LHCN-M2 (cell line): ENCODE measurements around the gene SPHKAP. TPM values are rescaled to one million over a fixed set of nuclear protein-coding genes. Genes with fewer than 3 reads are reported as not detected.
"Not testable (repeated sequence)": the region's sequence is repeated elsewhere in the genome, so short reads cannot be mapped to it uniquely, and the experiment has no call there.

Source experiments
- DNase-seq: peaks from one replicate; pipeline ENCODE4 v3.0.0-alpha.2; 2012; ENCODE audit warnings: low read depth
- polyA plus RNA-seq: library from polyadenylated mRNA; unstranded; fragments of >200 nt; gene quantifications from one replicate; pipeline ENCODE4 v1.2.1, GENCODE V29; 2012; ENCODE audit warnings: missing spikeins
- total RNA-seq: library from RNA; depleted of rRNA; stranded (reverse); fragments of >200 nt; gene quantifications from 2 replicates; pipeline ENCODE4 v1.2.3, GENCODE V29; 2014; rRNA removed

The SPHKAP gene, protein sequence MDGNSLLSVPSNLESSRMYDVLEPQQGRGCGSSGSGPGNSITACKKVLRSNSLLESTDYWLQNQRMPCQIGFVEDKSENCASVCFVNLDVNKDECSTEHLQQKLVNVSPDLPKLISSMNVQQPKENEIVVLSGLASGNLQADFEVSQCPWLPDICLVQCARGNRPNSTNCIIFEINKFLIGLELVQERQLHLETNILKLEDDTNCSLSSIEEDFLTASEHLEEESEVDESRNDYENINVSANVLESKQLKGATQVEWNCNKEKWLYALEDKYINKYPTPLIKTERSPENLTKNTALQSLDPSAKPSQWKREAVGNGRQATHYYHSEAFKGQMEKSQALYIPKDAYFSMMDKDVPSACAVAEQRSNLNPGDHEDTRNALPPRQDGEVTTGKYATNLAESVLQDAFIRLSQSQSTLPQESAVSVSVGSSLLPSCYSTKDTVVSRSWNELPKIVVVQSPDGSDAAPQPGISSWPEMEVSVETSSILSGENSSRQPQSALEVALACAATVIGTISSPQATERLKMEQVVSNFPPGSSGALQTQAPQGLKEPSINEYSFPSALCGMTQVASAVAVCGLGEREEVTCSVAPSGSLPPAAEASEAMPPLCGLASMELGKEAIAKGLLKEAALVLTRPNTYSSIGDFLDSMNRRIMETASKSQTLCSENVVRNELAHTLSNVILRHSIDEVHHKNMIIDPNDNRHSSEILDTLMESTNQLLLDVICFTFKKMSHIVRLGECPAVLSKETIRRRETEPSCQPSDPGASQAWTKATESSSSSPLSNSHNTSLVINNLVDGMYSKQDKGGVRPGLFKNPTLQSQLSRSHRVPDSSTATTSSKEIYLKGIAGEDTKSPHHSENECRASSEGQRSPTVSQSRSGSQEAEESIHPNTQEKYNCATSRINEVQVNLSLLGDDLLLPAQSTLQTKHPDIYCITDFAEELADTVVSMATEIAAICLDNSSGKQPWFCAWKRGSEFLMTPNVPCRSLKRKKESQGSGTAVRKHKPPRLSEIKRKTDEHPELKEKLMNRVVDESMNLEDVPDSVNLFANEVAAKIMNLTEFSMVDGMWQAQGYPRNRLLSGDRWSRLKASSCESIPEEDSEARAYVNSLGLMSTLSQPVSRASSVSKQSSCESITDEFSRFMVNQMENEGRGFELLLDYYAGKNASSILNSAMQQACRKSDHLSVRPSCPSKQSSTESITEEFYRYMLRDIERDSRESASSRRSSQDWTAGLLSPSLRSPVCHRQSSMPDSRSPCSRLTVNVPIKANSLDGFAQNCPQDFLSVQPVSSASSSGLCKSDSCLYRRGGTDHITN (N-terminal part only)
- not detected in 2 replicates for total RNA-seq
- polyA plus RNA-seq, result not detected

DNA sequence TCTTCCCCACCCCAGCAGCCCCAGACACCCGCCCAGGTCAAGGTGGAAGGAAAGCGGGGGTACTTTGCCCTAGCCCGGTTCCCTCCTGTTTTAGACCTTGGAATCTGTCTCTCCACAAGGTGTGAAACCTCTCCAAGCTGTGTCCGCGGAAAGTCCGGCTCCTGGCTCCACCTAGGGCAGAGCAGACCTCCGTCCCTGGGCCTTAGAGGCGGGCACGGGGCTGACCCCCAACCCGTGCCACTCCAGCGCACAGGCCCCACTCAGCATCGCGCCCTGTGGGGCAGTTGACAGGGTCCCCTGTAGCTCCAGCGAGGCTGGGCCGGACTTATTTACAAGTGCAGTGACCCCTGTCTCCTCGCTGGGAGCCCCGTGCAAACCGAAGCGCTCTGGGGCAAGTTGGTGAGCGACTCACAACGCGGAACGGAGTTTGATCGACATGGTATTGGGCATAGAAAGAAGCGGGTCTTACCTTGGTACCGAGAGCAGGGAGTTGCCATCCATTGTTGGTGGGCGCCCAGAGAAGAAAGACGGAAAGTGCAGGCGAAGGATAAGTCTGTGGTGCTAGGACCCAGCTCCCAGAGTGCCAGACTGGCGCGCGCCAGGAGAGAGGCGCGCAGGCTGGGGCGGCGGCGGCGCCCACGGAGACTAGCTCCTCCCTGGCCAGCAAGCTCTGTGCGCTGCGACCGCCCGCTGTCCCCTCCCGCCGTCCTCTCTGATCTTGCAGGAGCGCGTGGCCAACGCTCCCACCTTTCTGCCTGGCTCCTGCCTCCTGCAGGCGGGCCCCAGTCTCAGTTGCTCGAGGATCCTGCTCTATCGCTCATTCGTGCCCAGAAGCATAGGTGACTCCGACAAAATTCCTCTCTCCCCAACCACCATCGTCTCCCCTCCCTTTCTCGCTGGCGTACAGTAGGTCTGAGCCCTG is at the start of gene SPHKAP:
Gene SPHKAP (minus strand): TSS at position 590 of the 922 bp plus-strand sequence. CDS start 89 bp downstream, at position 501.
- DNase-seq, result no peak

DNA sequence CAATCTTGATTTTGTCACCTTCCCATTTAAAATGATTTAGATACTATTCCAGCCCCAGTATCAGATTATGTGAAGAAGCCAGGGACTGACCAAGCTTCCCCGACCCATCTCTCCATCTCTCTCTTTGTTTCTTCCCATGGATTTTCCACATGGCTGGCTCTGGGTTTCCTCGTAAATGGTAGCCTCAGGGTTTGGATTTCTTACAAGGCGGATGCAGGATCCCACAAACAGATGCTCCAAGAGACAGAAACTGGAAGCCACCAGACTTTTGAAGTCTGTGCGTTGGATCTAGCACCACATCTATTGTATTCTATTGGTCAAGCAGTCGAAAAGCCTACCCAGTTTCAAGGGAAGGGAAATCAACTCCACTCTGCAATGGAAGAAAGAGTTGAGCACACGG is 46.0 kb upstream of the SPHKAP start:
- DNase-seq, result no peak

DNA sequence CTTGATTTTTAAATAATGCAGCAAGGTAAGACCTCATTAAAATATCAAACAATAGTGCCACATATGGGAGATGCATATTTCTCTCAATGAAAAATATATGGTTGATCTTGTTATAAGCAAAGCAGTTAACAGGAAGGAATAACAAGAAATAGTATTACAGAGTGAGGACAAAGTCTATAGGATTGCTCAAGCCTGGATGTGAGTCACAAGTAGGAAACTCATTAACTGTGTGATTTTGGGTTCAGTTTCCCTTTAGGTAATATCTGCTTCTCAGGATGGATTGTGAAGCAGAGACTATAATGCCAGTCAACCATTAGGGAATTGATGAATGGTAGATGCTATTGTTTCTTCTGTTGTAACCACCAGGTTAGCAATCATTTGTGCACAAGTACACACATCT is 42.9 kb upstream of the SPHKAP start:
- no peak for DNase-seq

DNA sequence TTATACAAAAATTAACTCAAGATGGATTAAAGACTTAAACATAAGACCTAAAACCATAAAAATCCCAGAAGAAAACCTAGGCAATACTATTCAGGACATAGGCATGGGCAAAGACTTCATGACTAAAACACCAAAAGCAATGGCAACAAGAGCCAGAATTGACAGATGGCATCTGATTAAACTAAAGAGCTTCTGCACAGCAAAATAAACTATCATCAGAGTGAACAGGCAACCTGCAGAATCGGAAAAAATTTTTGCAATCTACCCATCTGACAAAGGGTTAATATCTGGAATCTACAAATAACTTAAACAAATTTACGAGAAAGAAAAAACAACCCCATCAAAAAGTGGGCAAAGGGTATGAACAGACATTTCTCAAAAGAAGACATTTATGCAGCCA is 37.1 kb upstream of the SPHKAP start:
- DNase-seq, result not testable (repeated sequence)

DNA sequence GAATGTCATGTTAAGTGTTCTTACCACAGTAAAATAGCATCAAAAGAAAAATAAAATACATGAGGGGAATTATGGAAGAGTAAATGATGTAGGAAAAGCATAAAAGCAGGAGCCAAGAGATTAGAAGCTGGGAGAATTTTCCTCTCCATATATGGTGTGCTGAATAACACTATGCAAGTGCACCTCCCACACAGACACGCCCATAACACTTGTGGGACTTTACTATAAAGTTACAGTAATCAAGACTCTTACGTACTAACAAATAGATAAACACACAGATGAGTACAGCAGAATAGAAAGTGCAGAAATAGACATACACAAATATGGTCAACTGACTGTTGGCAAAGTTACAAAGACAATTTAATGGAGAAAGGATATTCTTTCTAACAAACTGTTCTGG is 16.0 kb upstream of the SPHKAP start:
- no peak for DNase-seq

DNA sequence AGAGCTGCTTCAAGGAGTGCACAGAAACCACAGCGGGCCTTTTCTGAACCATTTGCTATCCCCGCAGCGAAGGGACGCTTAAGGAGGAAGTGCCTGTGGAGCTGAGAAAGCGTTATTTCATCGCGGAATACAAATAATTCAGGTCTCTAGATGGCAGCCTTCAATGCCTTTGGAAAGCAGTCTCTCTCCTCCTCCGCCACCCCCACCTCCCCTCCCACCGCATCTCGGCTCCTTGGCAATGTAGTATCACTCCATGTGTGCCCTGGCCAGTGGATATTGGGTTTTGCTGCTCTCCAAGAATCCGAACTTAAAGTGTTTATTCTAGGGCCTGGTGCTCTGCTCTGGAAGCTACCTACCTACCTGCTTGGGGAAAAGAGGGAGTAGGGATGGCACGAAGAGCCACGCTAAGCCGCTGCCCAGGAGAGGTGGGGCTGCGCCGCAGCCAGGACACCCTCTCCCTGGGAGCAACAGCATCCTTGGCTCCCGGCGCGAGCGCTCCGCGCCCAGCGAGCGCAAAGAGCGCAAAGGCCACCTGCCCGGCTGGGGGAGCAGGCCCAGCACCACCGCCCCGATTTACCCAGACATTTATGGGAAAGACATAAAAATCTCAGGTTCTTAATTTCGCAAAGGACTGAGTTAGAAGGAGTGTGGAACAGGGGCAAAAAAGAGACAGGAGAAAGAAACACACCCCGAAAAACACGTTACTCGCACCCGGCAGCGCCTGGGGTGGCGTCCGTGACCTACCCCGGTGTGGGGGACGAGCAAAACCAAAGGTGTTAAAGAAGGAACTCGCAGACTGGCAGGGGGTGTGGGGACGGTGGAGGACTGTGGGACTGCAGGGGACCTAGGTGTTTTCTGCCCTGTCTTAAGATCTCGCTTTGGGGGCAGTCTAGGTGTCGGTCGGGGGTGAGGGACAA is 1.0 kb downstream of the SPHKAP start:
- no peak for DNase-seq

DNA sequence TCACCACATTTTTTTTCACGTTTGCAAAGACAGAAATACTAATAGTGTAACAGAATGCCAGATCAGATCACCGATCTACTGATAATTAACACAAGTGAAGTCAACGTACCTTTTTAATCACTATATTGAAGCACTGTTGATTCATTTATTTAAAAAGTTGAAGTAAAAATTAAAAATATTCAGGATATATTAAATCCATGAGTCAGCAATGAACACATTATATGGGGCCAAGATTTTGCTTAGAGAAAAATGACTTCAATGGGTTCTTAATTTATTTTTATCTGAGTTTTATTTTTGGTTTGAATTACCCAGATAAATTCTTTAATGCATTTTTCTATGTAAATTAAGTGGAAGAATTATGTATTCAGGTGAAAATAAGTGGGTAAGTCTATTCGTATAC is 14.2 kb downstream of the SPHKAP start:
- DNase-seq, result no peak

DNA sequence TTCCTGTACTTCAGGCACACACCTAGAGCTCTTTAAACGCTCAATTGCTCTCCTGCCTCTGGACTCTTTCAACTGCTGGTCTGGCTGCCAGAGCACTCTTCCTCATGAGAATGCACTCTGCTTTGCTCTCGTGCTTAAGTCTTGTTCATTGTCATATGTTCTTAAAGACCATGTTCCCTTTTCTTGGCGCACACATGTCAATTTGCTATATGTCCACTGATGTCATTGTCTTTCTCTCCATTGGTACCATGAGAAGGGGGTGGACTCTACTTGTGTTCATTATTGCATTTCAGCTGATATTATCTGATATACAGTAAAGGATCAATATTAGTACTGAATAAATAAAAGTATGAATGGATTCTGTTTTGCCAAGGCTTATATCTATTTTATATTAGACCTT is 16.8 kb downstream of the SPHKAP start:
- no peak for DNase-seq

DNA sequence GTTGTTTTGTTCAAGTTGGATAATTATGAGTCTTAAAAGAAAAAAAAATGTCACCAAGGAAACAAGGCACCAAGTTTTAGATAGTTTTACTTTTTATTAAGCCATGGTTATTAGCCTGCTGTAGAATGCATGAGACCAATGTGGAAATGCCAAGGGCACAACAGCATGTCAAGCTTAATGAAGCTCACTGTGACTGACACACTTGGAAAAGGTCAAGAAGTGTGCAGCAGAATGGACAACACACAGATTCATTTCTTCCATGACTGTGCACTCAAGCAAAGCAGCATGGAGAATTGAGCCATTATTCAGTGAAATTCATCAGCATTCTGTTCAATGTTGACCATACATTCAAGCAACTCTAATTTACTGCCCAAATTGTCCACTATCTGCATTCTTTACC is 23.6 kb downstream of the SPHKAP start:
- no peak for DNase-seq

DNA sequence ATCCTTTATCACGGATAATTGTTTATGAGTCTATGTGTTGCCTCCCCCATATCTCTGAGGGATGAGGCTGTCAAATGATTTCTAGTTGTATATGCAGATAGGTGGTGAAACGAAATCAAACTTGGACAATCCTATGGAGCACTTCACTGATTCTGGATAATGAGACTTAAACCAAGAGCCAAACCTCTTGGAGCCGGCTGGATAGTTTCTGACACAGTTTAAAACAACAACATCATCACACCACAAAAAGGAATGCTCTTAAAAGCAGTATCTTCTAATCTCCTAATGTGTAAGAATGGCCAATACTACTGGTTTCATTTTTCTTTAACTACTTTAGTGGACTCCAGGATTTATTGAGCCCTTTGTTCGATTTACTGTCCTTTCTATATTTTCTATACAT is 36.5 kb downstream of the SPHKAP start:
- DNase-seq, result no peak

DNA sequence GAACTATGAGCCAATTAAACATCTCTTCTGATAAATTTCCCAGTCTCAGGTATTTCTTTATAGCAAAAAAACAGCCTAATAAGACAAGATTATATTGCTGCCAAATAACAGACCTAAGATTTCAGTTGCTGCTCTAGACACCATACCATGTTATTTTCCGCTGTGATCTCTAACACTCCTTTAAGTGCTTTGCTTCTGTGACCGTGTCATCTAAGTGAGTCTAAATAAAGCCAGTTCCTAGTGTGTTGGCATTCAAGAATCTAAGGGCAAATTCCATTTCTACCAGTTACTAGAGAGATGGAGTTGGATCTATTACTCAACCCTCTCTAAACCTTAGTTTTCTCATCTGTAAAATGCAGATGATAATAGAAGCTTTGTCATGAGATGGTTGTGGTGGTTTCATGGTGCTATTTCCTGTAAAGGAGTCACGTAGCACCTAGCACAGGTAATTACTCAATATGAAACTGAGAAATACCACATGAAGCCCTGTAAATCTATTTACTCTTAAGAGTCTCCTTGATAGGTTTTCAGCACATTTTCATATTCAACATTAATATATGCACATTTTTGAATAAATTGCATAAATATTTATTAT is 40.5 kb downstream of the SPHKAP start:
- DNase-seq, result no peak

DNA sequence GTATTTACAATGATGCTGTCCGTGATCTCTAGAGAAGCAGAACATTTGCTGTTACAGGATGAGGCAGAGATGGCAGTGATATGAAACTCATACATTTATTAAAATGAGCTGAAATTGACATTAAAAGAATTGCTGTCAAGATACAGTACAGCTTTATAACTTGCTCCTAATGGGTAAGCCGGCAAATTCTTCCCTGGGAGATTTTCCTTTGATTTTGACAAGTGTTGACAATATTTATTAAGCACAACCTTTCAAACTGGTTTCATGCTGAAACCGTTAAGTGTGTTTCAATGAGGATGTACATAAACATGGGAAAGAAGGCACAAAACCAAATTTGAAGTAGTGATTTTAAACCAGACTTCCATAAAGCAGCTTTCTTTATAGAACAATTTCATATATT is 45.5 kb downstream of the SPHKAP start:
- no peak for DNase-seq

DNA sequence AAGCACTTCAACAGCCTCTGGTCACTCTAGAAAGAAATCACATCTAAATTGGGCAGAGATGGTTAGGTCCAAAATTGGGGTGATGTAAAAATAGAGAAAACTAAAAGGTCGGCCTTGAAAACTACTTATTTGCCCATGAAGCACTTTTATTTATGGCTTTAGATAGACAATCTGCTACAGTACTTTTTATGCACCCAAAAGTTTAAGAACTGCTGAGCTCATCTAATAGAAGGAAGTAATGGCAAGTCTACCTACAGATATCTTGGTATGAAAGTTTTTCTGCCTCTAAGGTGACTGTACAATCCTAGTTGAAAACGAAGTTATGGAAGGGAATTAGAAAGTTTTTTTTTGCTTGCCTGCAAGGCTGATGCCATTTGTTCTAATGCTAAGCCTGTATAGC is 46.2 kb downstream of the SPHKAP start:
- DNase-seq, result no peak

DNA sequence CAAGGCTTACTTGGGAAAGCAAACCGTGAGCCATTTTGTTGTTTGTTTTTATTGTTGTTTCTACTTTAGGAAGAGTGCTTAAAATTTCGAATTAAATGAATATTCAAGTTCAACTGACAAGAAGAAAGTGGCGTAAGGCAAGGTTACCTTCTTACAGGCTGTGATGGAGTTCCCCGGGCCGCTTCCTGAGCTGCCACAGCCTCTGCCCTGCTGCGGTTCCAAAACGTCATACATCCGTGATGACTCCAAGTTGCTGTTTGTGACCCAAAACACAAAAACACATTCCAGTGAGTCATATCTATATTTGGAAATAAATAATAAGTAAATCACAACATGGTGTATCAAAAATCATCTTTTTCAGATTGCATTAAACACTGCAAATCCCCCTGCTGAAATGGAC is 49.7 kb downstream of the SPHKAP start:
- peak; percentile 13 for DNase-seq

DNA sequence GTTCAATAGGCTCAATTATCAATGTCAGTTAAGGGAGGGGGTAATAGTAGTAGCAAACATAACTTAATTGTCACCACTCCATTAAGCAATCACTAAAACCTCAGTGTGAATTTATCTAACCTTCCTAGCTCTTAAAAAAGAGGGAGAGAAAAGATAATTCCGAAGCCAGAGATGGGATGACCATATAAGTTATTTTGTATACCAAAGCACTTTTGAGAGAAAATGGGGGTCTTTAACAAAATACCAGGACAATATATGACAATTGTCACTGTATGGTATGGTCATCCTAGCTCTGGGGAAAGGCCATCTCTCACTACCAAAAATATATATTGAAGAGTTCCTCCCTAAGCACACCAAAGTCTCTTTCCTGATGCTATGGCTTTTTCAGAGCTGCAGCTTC is 55.1 kb downstream of the SPHKAP start:
- DNase-seq, result no peak

DNA sequence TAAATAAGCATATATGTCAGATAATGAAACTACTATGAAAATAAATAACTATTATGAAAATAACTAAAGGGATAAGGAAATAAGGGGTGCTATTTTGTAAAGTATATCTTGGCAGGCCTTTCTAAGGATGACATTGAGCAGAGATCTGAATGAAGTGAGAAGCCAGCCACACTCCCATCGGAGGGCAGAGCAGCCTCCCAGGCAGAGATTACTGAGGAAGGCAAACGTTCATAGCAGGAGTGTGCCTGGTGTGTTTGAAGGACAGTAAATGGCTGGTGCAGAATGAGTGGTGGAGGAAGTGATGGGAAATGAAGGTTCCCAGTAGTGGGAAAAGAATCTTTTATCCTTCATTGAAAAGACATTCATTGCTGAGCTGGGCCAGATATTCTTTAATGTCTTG is 62.5 kb downstream of the SPHKAP start:
- DNase-seq, result no peak

DNA sequence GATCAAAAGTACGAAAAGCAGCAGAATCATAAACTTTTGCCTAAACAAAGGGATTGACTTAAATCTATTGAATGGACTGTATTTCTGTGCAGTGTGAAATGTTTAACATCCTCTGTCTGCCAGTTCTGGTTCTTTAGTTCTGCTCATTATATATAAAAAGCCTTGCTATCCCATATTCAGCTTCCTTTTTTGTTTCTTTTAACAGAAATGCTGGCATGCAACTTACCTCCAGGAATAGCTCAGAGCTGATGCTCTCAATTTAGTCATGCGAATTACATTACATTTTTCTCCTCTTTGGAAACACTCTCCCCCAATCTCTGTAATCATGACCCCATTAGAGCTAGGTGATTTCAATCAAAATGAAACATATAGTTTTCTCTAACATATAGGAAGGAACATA is 73.6 kb downstream of the SPHKAP start:
- DNase-seq, result no peak

DNA sequence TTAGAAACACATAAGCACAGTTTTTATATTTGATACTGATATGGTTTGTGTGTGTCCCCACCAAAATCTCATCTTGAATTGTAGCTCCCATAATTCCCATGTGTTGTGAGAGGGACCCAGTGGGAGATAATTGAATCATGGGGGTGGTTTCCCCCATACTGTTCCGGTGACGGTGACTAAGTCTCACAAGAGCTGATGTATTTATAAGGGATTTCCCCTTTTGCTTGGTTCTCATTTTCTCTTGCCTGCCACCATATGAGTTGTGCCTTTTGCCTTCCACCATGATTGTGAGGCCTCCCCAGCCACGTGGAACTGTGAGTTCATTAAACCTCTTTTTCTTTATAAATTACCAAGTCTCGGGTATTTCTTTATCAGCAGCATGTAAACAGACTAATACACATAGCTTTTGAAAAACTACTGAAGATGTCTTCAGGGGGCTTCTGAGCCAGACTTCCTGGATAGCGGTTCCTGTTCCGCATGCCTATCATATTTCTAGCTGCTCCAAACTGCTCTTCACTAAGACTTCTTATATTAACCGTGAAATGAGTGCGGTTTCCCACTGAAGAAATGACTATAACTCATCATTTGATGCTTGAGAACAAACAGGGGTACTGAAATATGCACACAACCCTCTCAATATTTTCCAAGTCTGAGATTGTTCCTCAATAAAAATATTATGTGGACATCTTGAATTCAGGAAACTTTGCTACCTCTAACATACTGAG is 75.8 kb downstream of the SPHKAP start:
- no peak for DNase-seq

DNA sequence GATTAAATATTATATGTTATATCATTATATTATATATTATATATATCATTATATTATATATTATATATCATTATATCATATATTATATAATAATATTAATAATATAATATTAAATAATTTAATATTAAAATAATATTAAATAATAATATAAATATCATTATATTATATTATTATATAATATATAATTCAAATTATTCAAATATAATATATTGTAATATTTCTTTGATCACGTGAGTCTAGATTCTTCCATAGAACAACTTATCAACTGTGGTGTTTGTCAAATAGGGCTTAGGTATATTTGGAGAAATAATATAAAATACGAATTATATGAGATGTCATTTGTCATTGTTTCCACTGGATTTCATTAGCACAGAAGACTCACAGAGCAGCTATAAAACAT is 77.3 kb downstream of the SPHKAP start:
- DNase-seq, result no peak
